Right atrium auricular region (tissue), 2 donors: ENCODE measurements around the gene DPF3. TPM values are rescaled to one million over a fixed set of nuclear protein-coding genes. Genes with fewer than 3 reads are reported as not detected.

Experiments used
- DNase-seq: peaks from one replicate; pipeline ENCODE4 v3.0.0-alpha.2; 2019; ENCODE audit warnings: low spot score
- H3K27ac ChIP-seq, 2 donors: fragments of 200-600 bp; sonication (generic); 1 replicate in 1 of 2; 2 replicates in 1 of 2; pipeline ENCODE4 v1.5.1; 2016 to 2019
- H3K27me3 ChIP-seq, 2 donors: fragments of 200-600 bp; sonication (generic); one replicate each; pipeline versions ENCODE4 v1.5.1 to v1.6.0; 2017 to 2019
- H3K36me3 ChIP-seq: fragments of 200-600 bp; sonication (generic); one replicate; pipeline ENCODE4 v1.5.1; 2016
- H3K4me1 ChIP-seq, 2 donors: fragments of 200-600 bp; sonication (generic); one replicate each; pipeline versions ENCODE4 v1.5.1 to v1.6.0; 2017 to 2019
- H3K4me3 ChIP-seq, 2 donors: fragments of 200-600 bp; sonication (generic); 1 replicate in 1 of 2; 2 replicates in 1 of 2; pipeline ENCODE4 v1.5.1; 2017 to 2019; ENCODE audit warnings: mild to moderate bottlenecking in 1 of 2, moderate library complexity in 1 of 2
- H3K9me3 ChIP-seq, 2 donors: fragments of 200-600 bp; sonication (generic); one replicate each; pipeline ENCODE4 v1.5.1; 2019
- CTCF ChIP-seq, 2 donors: fragments of 200-600 bp; sonication (generic); IDR thresholded peaks; one replicate each; pipeline ENCODE4 v1.5.1; 2019; ENCODE audit warnings: antibody characterized with exemption in 2 of 2
- total RNA-seq, 2 donors: library from RNA; depleted of rRNA; stranded (reverse); fragments of >200 nt; gene quantifications; one replicate each; pipeline ENCODE4 v1.1.0, GENCODE V29; 2016

The DPF3 gene
- total RNA-seq, 2 donors from 2014 or later, result 14.7 to 26.6 TPM

GRCh38 chr14:72731252-72732020 is 162.5 kb downstream of the DPF3 start:
- H3K4me3 ChIP-seq, result no peak overlapping the region
- peaks cover 0 to 6% of the 10 kb centered on the region in 2 donors for H3K4me1 ChIP-seq
- no peak for DNase-seq
- no peak overlapping the region for H3K27ac ChIP-seq
- TF ChIP-seq CTCF (IDR thresholded peaks at IDR 0.05), result no peak
- H3K36me3 ChIP-seq, result no peaks in the 10 kb centered on the region
- H3K27me3 ChIP-seq, result no peaks in the 10 kb centered on the region
- H3K9me3 ChIP-seq, result no peaks in the 10 kb centered on the region

DNA sequence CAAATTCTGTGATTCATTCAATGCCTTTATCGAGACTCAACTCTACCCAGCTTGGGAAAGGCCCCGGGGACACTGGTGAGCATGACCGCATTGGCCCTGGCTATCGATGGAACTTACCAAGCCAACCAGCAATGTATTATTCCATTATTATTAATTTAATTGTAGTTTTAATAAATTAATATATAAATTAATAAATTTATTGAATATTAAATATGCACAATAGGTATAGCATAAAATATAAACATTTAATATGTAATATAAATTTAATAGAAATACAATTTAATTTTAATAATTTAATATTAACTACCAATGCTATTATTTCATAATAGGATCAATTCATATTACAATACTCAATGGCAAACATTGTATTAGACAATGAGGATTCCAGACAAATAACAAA is 163.4 kb downstream of the DPF3 start:
- Histone ChIP-seq H3K36me3 (no peaks in the 10 kb centered on the region), H3K4me1 (peaks cover 0 to 15% of the 10 kb centered on the region in 2 donors), H3K9me3 (no peaks in the 10 kb centered on the region), H3K27me3 (no peaks in the 10 kb centered on the region), H3K4me3 (no peak overlapping the region), H3K27ac (no peak overlapping the region)
- no peak for DNase-seq
- TF ChIP-seq CTCF (IDR thresholded peaks at IDR 0.05), result no peak

- peak overlapping the region; percentile 17 to 48 for H3K27ac ChIP-seq
- no peaks in the 10 kb centered on the region for H3K9me3 ChIP-seq
- DNase-seq, result no peak
- no peak for TF ChIP-seq CTCF (IDR thresholded peaks at IDR 0.05)
- H3K27me3 ChIP-seq, result no peaks in the 10 kb centered on the region
- H3K4me1 ChIP-seq, result peaks cover 0 to 42% of the 10 kb centered on the region in 2 donors
- no peaks in the 10 kb centered on the region for H3K36me3 ChIP-seq
- H3K4me3 ChIP-seq, result no peak overlapping the region
Measured at GRCh38 chr14:72726444-72726843, 167.5 kb downstream of the DPF3 start.

- Histone ChIP-seq H3K4me1 (peaks cover 0 to 42% of the 10 kb centered on the region in 2 donors), H3K27me3 (no peaks in the 10 kb centered on the region), H3K9me3 (no peaks in the 10 kb centered on the region), H3K27ac (no peak overlapping the region), H3K4me3 (no peak overlapping the region), H3K36me3 (no peaks in the 10 kb centered on the region)
- no peak for DNase-seq
- TF ChIP-seq CTCF (IDR thresholded peaks at IDR 0.05), result no peak
Measured at GRCh38 chr14:72723858-72724530, 169.9 kb downstream of the DPF3 start.

DNA sequence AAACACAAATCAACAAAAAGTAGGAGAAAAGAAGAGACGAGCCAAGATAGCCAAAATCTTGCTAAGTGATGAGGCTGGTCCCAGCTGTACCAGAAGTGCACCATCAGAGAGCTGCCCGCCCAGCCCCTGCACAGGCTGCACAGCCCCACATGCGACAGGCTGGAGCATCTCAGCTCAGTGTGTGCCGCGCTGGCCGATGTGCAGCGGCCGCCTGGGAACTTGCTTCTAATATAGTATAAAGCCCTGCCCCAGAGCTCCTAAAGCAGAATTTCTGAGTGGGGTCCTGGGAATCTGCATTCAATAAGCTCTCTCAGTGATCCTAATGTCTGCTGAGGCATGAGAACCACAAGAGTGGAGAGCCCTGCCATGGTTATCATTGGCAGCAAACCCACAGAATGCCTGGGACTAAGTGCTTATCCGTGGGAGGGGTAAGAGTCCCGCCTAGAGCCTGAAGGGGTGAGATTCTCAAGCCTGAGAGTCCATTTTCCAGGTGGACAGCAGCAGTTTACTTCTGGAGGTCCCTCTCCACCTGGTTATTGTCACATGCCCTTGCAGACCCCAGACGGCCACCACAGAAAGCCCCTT is 171.6 kb downstream of the DPF3 start:
- no peak for DNase-seq
- H3K27me3 ChIP-seq, result no peaks in the 10 kb centered on the region
- no peak overlapping the region for H3K4me3 ChIP-seq
- peaks cover 0 to 42% of the 10 kb centered on the region in 2 donors for H3K4me1 ChIP-seq
- no peaks in the 10 kb centered on the region for H3K9me3 ChIP-seq
- H3K36me3 ChIP-seq, result no peaks in the 10 kb centered on the region
- peak overlapping the region in 1 of 2 donors; percentile 39 for H3K27ac ChIP-seq
- no peak for TF ChIP-seq CTCF (IDR thresholded peaks at IDR 0.05)
